Astrocyte (in vitro differentiated cells and primary cell): ENCODE data around the gene CDH13. TPM values are rescaled to one million over a fixed set of nuclear protein-coding genes. Genes with fewer than 3 reads are reported as not detected.

Experiments used
- DNase-seq: peaks from one replicate; pipeline ENCODE4 v3.0.0-alpha.2; 2010; ENCODE audit warnings: low read depth
- FAIRE-seq: peaks from 2 replicates; lab custom pipeline; 2011; peaks lifted over from hg19 to GRCh38; lab: Jason Lieb, UNC
- H2AFZ ChIP-seq: 2 replicates; pipeline ENCODE4 v1.6.0; 2012; ENCODE audit warnings: low read depth, low read length, inconsistent platforms
- H3K27ac ChIP-seq: 2 replicates; pipeline ENCODE4 v1.5.1; 2011; ENCODE audit warnings: low read depth, low read length, inconsistent platforms
- H3K27me3 ChIP-seq: 2 replicates; pipeline ENCODE4 v1.6.0; 2011; ENCODE audit warnings: low read length, inconsistent platforms; ENCODE audit not compliant: insufficient read depth
- H3K36me3 ChIP-seq: 2 replicates; pipeline ENCODE4 v1.5.1; 2011; ENCODE audit warnings: low read length, inconsistent platforms; ENCODE audit not compliant: insufficient read depth
- H3K4me1 ChIP-seq: 2 replicates; pipeline ENCODE4 v1.5.1; 2011; ENCODE audit warnings: low read length, inconsistent platforms; ENCODE audit not compliant: insufficient read depth
- H3K4me2 ChIP-seq: 2 replicates; pipeline ENCODE4 v1.6.0; 2012; ENCODE audit warnings: low read length, inconsistent platforms
- H3K4me3 ChIP-seq: 2 replicates; pipeline ENCODE4 v1.5.1; 2011; ENCODE audit warnings: low read depth, mild to moderate bottlenecking, low read length, inconsistent platforms; ENCODE audit not compliant: insufficient read depth
- H3K79me2 ChIP-seq: 2 replicates; pipeline ENCODE4 v1.6.0; 2012; ENCODE audit warnings: mild to moderate bottlenecking, low read length, inconsistent platforms; ENCODE audit not compliant: insufficient read depth
- H3K9ac ChIP-seq: 2 replicates; pipeline ENCODE4 v1.6.0; 2012; ENCODE audit warnings: mild to moderate bottlenecking, low read length, inconsistent platforms
- H3K9me3 ChIP-seq: 2 replicates; pipeline ENCODE4 v1.5.1; 2012; ENCODE audit warnings: low read depth, mild to moderate bottlenecking, low read length, inconsistent platforms; ENCODE audit not compliant: insufficient read depth
- H4K20me1 ChIP-seq: 2 replicates; pipeline ENCODE4 v1.6.0; 2012; ENCODE audit warnings: low read length, inconsistent platforms; ENCODE audit not compliant: insufficient read depth
- H3K27ac Mint-ChIP-seq: one replicate; pipeline ENCODE4 v1.8.0; 2021; ENCODE audit warnings: mild to moderate bottlenecking, mixed read lengths; ENCODE audit not compliant: unreplicated experiment
- H3K27me3 Mint-ChIP-seq: one replicate; pipeline ENCODE4 v1.8.0; 2021; ENCODE audit warnings: low read depth, mixed read lengths; ENCODE audit not compliant: unreplicated experiment
- H3K36me3 Mint-ChIP-seq: one replicate; pipeline ENCODE4 v1.8.0; 2021; ENCODE audit warnings: low read depth, mixed read lengths; ENCODE audit not compliant: unreplicated experiment
- H3K4me1 Mint-ChIP-seq: one replicate; pipeline ENCODE4 v1.8.0; 2021; ENCODE audit warnings: low read depth, mixed read lengths; ENCODE audit not compliant: unreplicated experiment
- H3K4me3 Mint-ChIP-seq: one replicate; pipeline ENCODE4 v1.8.0; 2021; ENCODE audit warnings: mild to moderate bottlenecking, moderate library complexity, mixed read lengths; ENCODE audit not compliant: unreplicated experiment
- H3K9me3 Mint-ChIP-seq: one replicate; pipeline ENCODE4 v1.8.0; 2021; ENCODE audit warnings: mild to moderate bottlenecking, mixed read lengths; ENCODE audit not compliant: unreplicated experiment
- CTCF ChIP-seq: IDR thresholded peaks from 2 replicates; pipeline ENCODE4 v1.5.1; 2011; ENCODE audit warnings: low read depth, mild to moderate bottlenecking, inconsistent platforms, low read length, moderate library complexity; ENCODE audit not compliant: insufficient read depth
- EZH2 ChIP-seq: IDR thresholded peaks from 2 replicates; pipeline ENCODE4 v1.6.1; 2012; ENCODE audit warnings: mild to moderate bottlenecking, low read length, inconsistent platforms; ENCODE audit not compliant: insufficient read depth
- total RNA-seq: library from RNA; stranded (reverse); gene quantifications from 2 replicates; pipeline ENCODE4 v1.2.1, GENCODE V29; 2021

CDH13 gene
- total RNA-seq, 1 donor from 2014 or later = 41.7 TPM

GRCh38 chr16:83700918-83701317 lies 1074.1 kb downstream of the CDH13 start:
- no peak for FAIRE-seq
- Histone ChIP-seq H3K9ac (no peak overlapping the region), H2AFZ (no peak overlapping the region), H4K20me1 (no peaks in the 10 kb centered on the region), H3K36me3 (no peaks in the 10 kb centered on the region), H3K27ac (no peak overlapping the region), H3K4me3 (no peak overlapping the region), H3K4me2 (no peak overlapping the region), H3K9me3 (no peaks in the 10 kb centered on the region), H3K4me1 (peaks cover 2% of the 10 kb centered on the region), H3K79me2 (no peaks in the 10 kb centered on the region), H3K27me3 (no peaks in the 10 kb centered on the region)
- Mint-ChIP-seq H3K9me3 (no peaks in the 10 kb centered on the region), H3K4me3 (no peak overlapping the region), H3K4me1 (peaks cover 3% of the 10 kb centered on the region), H3K36me3 (no peaks in the 10 kb centered on the region), H3K27ac (no peak overlapping the region), H3K27me3 (peaks cover 42% of the 10 kb centered on the region)
- TF ChIP-seq CTCF (no peak), EZH2 (no peak)
- no peak for DNase-seq

- Histone ChIP-seq H3K27me3 (no peaks in the 10 kb centered on the region), H2AFZ (no peak overlapping the region), H3K27ac (no peak overlapping the region), H4K20me1 (no peaks in the 10 kb centered on the region), H3K9me3 (no peaks in the 10 kb centered on the region), H3K4me2 (no peak overlapping the region), H3K9ac (no peak overlapping the region), H3K79me2 (no peaks in the 10 kb centered on the region), H3K4me1 (peaks cover 2% of the 10 kb centered on the region), H3K36me3 (no peaks in the 10 kb centered on the region), H3K4me3 (no peak overlapping the region)
- Mint-ChIP-seq H3K27ac (no peak overlapping the region), H3K27me3 (peaks cover 37% of the 10 kb centered on the region), H3K9me3 (no peaks in the 10 kb centered on the region), H3K4me3 (no peak overlapping the region), H3K36me3 (no peaks in the 10 kb centered on the region), H3K4me1 (peaks cover 7% of the 10 kb centered on the region)
- DNase-seq = no peak
- TF ChIP-seq EZH2 (no peak), CTCF (no peak)
- FAIRE-seq = no peak
These were observed 1074.7 kb downstream of the CDH13 start for GRCh38 chr16:83701494-83701893.

- TF ChIP-seq EZH2 = no peak
- no peak for TF ChIP-seq CTCF
- no peak for FAIRE-seq
These were observed 1077.9 kb downstream of the CDH13 start for GRCh38 chr16:83704656-83705055.

More at GRCh38 chr16:83704656-83705055, 1077.9 kb downstream of the CDH13 start:
- no peak for DNase-seq
- Histone ChIP-seq H3K79me2 (no peaks in the 10 kb centered on the region), H3K27me3 (no peaks in the 10 kb centered on the region), H3K4me2 (no peak overlapping the region), H3K9me3 (no peaks in the 10 kb centered on the region), H2AFZ (no peak overlapping the region), H3K36me3 (no peaks in the 10 kb centered on the region), H3K27ac (no peak overlapping the region), H4K20me1 (no peaks in the 10 kb centered on the region), H3K4me1 (peaks cover 8% of the 10 kb centered on the region), H3K9ac (no peak overlapping the region), H3K4me3 (no peak overlapping the region)
- no peak overlapping the region for H3K27ac Mint-ChIP-seq
- peaks cover 11% of the 10 kb centered on the region for H3K4me1 Mint-ChIP-seq
- H3K4me3 Mint-ChIP-seq = no peak overlapping the region
- H3K9me3 Mint-ChIP-seq = peaks cover 2% of the 10 kb centered on the region
- H3K27me3 Mint-ChIP-seq = peaks cover 17% of the 10 kb centered on the region
- no peaks in the 10 kb centered on the region for H3K36me3 Mint-ChIP-seq
